SU-DHL-6 (cell line): ENCODE measurements around the gene TBX6.

ENCODE experiments used
- CTCF ChIP-seq: fragments of 200-600 bp; sonication (generic); IDR thresholded peaks from one replicate; pipeline ENCODE4 v1.5.1; 2017; ENCODE audit warnings: antibody characterized with exemption, mild to moderate bottlenecking, low read length, moderate library complexity; ENCODE audit not compliant: insufficient read depth, poor library complexity, severe bottlenecking
- EZH2phosphoT487 ChIP-seq: fragments of 200-600 bp; sonication (generic), shearing (Covaris generic); conservative IDR thresholded peaks from 2 replicates; pipeline ENCODE4 v1.6.1; 2018; ENCODE audit warnings: mild to moderate bottlenecking, antibody characterized with exemption, low read length, moderate library complexity, mixed read lengths

GRCh38 chr16:30063893-30064728, 27.6 kb downstream of the TBX6 start:
- TF ChIP-seq CTCF (peak; percentile 76), EZH2phosphoT487 (no peak)
